Neuronal stem cell (in vitro differentiated cells): Measurements from ENCODE around the gene HSD17B4.

ENCODE experiments used
- DNase-seq: peaks from one replicate; pipeline ENCODE4 v3.0.0-alpha.2; 2013; ENCODE audit warnings: low spot score
- H2AFZ ChIP-seq: one replicate; pipeline ENCODE4 v1.6.1; 2013; ENCODE audit warnings: mild to moderate bottlenecking, low read length, inconsistent platforms
- H2AK5ac ChIP-seq: 2 replicates; pipeline ENCODE4 v1.6.1; 2013; ENCODE audit warnings: low read depth, mild to moderate bottlenecking, inconsistent platforms, low read length, moderate library complexity, mixed read lengths
- H2BK120ac ChIP-seq: 2 replicates; pipeline ENCODE4 v1.6.1; 2013; ENCODE audit warnings: low read depth, mild to moderate bottlenecking, inconsistent platforms, low read length, moderate library complexity, mixed read lengths
- H2BK12ac ChIP-seq: one replicate; pipeline ENCODE4 v1.6.1; 2013; ENCODE audit warnings: low read length, inconsistent platforms
- H2BK15ac ChIP-seq: 2 replicates; pipeline ENCODE4 v1.6.1; 2013; ENCODE audit warnings: mild to moderate bottlenecking, low read length, inconsistent platforms, mixed read lengths
- H2BK5ac ChIP-seq: one replicate; pipeline ENCODE4 v1.6.1; 2013; ENCODE audit warnings: inconsistent platforms, mild to moderate bottlenecking, low read length, moderate library complexity
- H3K14ac ChIP-seq: one replicate; pipeline ENCODE4 v1.6.1; 2013; ENCODE audit warnings: low read length, inconsistent platforms
- H3K18ac ChIP-seq: 2 replicates; pipeline ENCODE4 v1.6.1; 2013; ENCODE audit warnings: low read length, inconsistent platforms
- H3K23ac ChIP-seq: 2 replicates; pipeline ENCODE4 v1.6.1; 2013; ENCODE audit warnings: low read depth, mild to moderate bottlenecking, mixed read lengths, low read length, inconsistent platforms; ENCODE audit not compliant: poor library complexity
- H3K27ac ChIP-seq: replicated peaks from 3 replicates; pipeline ENCODE4 v1.5.1; 2013; ENCODE audit warnings: low read length, inconsistent platforms
- H3K27me3 ChIP-seq, 3 experiments: 2 replicates each; pipeline ENCODE4 v1.6.1; 2013; ENCODE audit warnings: low read length in 3 of 3, mild to moderate bottlenecking in 2 of 3, inconsistent platforms in 1 of 3, low read depth in 1 of 3, mixed read lengths in 1 of 3, moderate library complexity in 1 of 3; ENCODE audit not compliant: control insufficient read depth in 3 of 3, insufficient read depth in 3 of 3
- H3K36me3 ChIP-seq, 2 donors: replicated peaks in 1 of 2; 2 replicates each; pipeline ENCODE4 v1.6.1; 2013; ENCODE audit warnings: low read length in 2 of 2; ENCODE audit not compliant: control insufficient read depth in 2 of 2, insufficient read depth in 2 of 2
- H3K4ac ChIP-seq: 2 replicates; pipeline ENCODE4 v1.6.1; 2013; ENCODE audit warnings: inconsistent platforms, mild to moderate bottlenecking, low read length, moderate library complexity
- H3K4me1 ChIP-seq, 2 donors: 1 replicate in 1 of 2; 2 replicates in 1 of 2; pipeline ENCODE4 v1.6.1; 2013; ENCODE audit warnings: low read length in 2 of 2, low read depth in 1 of 2; ENCODE audit not compliant: control insufficient read depth in 2 of 2, insufficient read depth in 1 of 2
- H3K4me2 ChIP-seq: one replicate; pipeline ENCODE4 v1.6.1; 2013; ENCODE audit warnings: mild to moderate bottlenecking, low read length, inconsistent platforms; ENCODE audit not compliant: insufficient read depth, poor library complexity, severe bottlenecking
- H3K4me3 ChIP-seq, 2 donors: 2 replicates each; pipeline ENCODE4 v1.5.1; 2013; ENCODE audit warnings: low read length in 2 of 2, mild to moderate bottlenecking in 2 of 2, inconsistent platforms in 1 of 2, moderate library complexity in 1 of 2
- H3K79me1 ChIP-seq: one replicate; pipeline ENCODE4 v1.6.1; 2013; ENCODE audit warnings: low read depth, mild to moderate bottlenecking, inconsistent platforms, low read length, moderate library complexity
- H3K9ac ChIP-seq: one replicate; pipeline ENCODE4 v1.6.1; 2013; ENCODE audit warnings: mild to moderate bottlenecking, low read depth, low read length, inconsistent platforms; ENCODE audit not compliant: poor library complexity
- H3K9me3 ChIP-seq, 2 donors: replicated peaks in 1 of 2; 2 replicates each; pipeline versions ENCODE3 to v1.6.1; 2013; ENCODE audit warnings: low read length in 2 of 2, mild to moderate bottlenecking in 2 of 2, inconsistent platforms in 1 of 2, low read depth in 1 of 2, mixed read lengths in 1 of 2, moderate library complexity in 1 of 2; ENCODE audit not compliant: control insufficient read depth in 2 of 2, insufficient read depth in 1 of 2
- H4K8ac ChIP-seq: one replicate; pipeline ENCODE4 v1.6.1; 2013; ENCODE audit warnings: low read depth, mild to moderate bottlenecking, inconsistent platforms, low read length, moderate library complexity
- H4K91ac ChIP-seq: one replicate; pipeline ENCODE4 v1.6.1; 2013; ENCODE audit warnings: low read length, low read depth, mild to moderate bottlenecking, inconsistent platforms; ENCODE audit not compliant: poor library complexity
- WGBS, 2 donors: extraction: QIAGEN DNeasy Blood & Tissue Kit; methylation state at CpG; one replicate each; pipeline ENCODE4 v1.1.7; 2013; ENCODE audit warnings: missing lambda C conversion rate in 2 of 2, mixed read lengths in 1 of 2; ENCODE audit not compliant: insufficient read length in 2 of 2, insufficient replicate concordance in 1 of 2; ENCODE audit errors: extremely low coverage in 2 of 2; 5-methylcytosine and 5-hydroxymethylcytosine counted together

HSD17B4 gene

DNA sequence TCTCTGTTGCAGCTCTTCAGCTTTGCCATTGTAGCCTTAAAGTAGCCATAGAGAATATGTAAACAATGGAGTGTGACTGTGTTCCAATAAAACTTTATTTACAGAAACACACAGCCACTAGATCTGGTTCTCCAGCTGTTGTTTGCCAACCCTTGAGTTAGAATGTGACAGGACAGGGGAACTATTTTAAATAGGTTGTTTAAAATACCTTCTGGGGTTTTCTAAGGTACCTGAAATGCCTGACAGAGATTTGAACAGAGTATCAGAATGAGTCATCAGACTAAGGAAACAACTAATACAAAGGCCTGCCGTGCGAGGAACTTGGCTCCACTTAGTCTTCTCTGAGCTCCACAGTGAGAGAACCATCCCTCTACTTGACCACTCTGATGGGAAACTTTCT lies 85.4 kb downstream of the HSD17B4 start:
- Histone ChIP-seq H4K91ac (no peak overlapping the region), H2BK15ac (no peak overlapping the region), H3K4ac (no peak overlapping the region), H4K8ac (no peak overlapping the region), H3K9ac (no peak overlapping the region), H3K36me3 (peaks cover 1 to 28% of the 10 kb centered on the region in 2 donors), H2BK12ac (no peak overlapping the region), H3K14ac (no peak overlapping the region), H3K4me3 (no peak overlapping the region), H3K27me3 (no peaks in the 10 kb centered on the region), H3K27ac (no peak overlapping the region), H3K9me3 (no peaks in the 10 kb centered on the region), H3K18ac (no peak overlapping the region), H2AFZ (no peak overlapping the region), H3K23ac (no peak overlapping the region), H3K4me2 (no peak overlapping the region), H2AK5ac (no peak overlapping the region), H3K79me1 (no peaks in the 10 kb centered on the region), H2BK5ac (no peak overlapping the region), H2BK120ac (no peak overlapping the region), H3K4me1 (no peaks in the 10 kb centered on the region)
- WGBS, 2 donors = no CpG with 5 or more reads among the region's 2 CpGs
- DNase-seq = no peak

DNA sequence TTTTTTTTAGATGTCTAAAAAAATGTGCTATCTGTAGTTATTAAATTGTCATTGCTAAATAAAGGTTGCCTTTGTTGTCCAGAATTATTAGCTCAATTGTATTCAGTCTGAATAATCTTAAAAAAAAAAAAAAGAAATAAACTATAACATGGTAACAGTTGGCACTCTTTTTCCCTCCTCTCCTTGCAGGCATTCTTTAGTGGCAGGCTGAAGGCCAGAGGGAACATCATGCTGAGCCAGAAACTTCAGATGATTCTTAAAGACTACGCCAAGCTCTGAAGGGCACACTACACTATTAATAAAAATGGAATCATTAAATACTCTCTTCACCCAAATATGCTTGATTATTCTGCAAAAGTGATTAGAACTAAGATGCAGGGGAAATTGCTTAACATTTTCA lies 89.4 kb downstream of the HSD17B4 start:
- Histone ChIP-seq H3K4me3 (no peak overlapping the region), H3K27ac (no peak overlapping the region), H2BK12ac (no peak overlapping the region), H2BK5ac (no peak overlapping the region), H3K9me3 (no peaks in the 10 kb centered on the region), H4K8ac (no peak overlapping the region), H2AFZ (no peak overlapping the region), H3K9ac (no peak overlapping the region), H2BK15ac (no peak overlapping the region), H3K36me3 (peaks cover 3 to 27% of the 10 kb centered on the region in 2 donors), H3K14ac (no peak overlapping the region), H3K23ac (no peak overlapping the region), H3K27me3 (no peaks in the 10 kb centered on the region), H3K79me1 (no peaks in the 10 kb centered on the region), H3K4ac (no peak overlapping the region), H4K91ac (no peak overlapping the region), H3K4me1 (no peaks in the 10 kb centered on the region), H3K18ac (no peak overlapping the region), H2BK120ac (no peak overlapping the region), H2AK5ac (no peak overlapping the region), H3K4me2 (no peak overlapping the region)
- no CpG with 5 or more reads among the region's 1 CpG for WGBS, 2 donors
- no peak for DNase-seq

DNA sequence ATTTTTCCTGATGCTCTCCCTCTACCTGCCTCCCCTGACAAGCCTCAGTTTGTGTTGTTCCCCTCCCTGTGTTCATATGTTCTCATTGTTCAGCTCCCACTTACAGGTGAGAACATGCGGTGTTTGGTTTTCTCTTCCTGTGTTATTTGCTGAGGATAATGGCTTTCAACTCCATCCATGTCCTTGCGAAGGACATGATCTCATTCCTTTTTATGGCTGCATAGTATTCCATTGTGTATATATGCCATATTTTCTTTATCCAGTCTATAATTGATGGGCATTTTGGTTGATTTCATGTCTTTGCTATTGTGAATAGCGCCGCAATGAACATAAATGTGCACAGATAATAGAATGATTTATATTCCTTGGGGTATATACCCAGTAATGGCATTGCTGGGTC lies 99.5 kb downstream of the HSD17B4 start:
- no peak overlapping the region for H3K14ac ChIP-seq
- H2BK5ac ChIP-seq = no peak overlapping the region
- no peak overlapping the region for H2BK15ac ChIP-seq
- no peak overlapping the region for H3K23ac ChIP-seq
- no peak overlapping the region for H3K4me3 ChIP-seq
- no peak overlapping the region for H2AK5ac ChIP-seq
- no peak overlapping the region for H3K4me2 ChIP-seq
- H3K9me3 ChIP-seq = no peaks in the 10 kb centered on the region
- H3K79me1 ChIP-seq = no peaks in the 10 kb centered on the region
- H4K8ac ChIP-seq = no peak overlapping the region
- H3K27me3 ChIP-seq = no peaks in the 10 kb centered on the region
- WGBS, 2 donors = no CpG with 5 or more reads among the region's 4 CpGs
- no peak overlapping the region for H3K4ac ChIP-seq
- H3K9ac ChIP-seq = no peak overlapping the region
- no peak overlapping the region for H4K91ac ChIP-seq
- no peak overlapping the region for H3K27ac ChIP-seq
- no peak for DNase-seq
- H3K4me1 ChIP-seq = no peaks in the 10 kb centered on the region
- no peak overlapping the region for H2BK12ac ChIP-seq
- H2BK120ac ChIP-seq = no peak overlapping the region
- no peak overlapping the region for H3K18ac ChIP-seq
- H2AFZ ChIP-seq = no peak overlapping the region
- H3K36me3 ChIP-seq = no peaks in the 10 kb centered on the region

DNA sequence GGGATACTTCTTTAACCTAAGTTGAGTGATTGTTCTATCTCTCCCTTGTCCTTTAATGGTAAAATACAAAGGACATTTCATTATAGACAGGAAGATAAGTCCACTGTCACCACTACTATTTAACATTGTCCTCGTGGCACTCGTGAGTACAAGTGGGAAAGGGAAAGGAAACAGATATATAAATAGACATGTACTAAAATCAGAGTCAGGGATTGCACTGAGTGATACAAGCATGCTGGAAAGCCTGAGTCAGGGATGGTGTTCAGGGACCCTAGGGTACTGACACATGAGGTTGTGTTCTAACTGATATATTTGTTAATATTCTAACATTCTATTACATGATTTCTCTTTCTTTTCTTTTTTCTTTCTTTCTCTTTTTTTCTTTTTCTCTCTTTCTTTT lies 102.3 kb downstream of the HSD17B4 start:
- Histone ChIP-seq H3K4me3 (no peak overlapping the region), H3K79me1 (no peaks in the 10 kb centered on the region), H2BK15ac (no peak overlapping the region), H2BK120ac (no peak overlapping the region), H2AFZ (no peak overlapping the region), H3K23ac (no peak overlapping the region), H3K4me1 (no peaks in the 10 kb centered on the region), H2BK5ac (no peak overlapping the region), H3K9me3 (no peaks in the 10 kb centered on the region), H3K27ac (no peak overlapping the region), H3K9ac (no peak overlapping the region), H3K4ac (no peak overlapping the region), H4K8ac (no peak overlapping the region), H3K18ac (no peak overlapping the region), H3K14ac (no peak overlapping the region), H2AK5ac (no peak overlapping the region), H3K27me3 (no peaks in the 10 kb centered on the region), H2BK12ac (no peak overlapping the region), H4K91ac (no peak overlapping the region), H3K36me3 (no peaks in the 10 kb centered on the region), H3K4me2 (no peak overlapping the region)
- no CpG with 5 or more reads among the region's 2 CpGs for WGBS, 2 donors
- DNase-seq = no peak
